ENCODE data around the gene NAT14. TPM values are rescaled to one million over a fixed set of nuclear protein-coding genes. Genes with fewer than 3 reads are reported as not detected.

NAT14 gene
- total and polyA plus RNA-seq, 2 donors (not counting 3 experiments of a cell fraction or from before 2014, with no cell fraction given), result 39.1 to 44.7 TPM

DNA sequence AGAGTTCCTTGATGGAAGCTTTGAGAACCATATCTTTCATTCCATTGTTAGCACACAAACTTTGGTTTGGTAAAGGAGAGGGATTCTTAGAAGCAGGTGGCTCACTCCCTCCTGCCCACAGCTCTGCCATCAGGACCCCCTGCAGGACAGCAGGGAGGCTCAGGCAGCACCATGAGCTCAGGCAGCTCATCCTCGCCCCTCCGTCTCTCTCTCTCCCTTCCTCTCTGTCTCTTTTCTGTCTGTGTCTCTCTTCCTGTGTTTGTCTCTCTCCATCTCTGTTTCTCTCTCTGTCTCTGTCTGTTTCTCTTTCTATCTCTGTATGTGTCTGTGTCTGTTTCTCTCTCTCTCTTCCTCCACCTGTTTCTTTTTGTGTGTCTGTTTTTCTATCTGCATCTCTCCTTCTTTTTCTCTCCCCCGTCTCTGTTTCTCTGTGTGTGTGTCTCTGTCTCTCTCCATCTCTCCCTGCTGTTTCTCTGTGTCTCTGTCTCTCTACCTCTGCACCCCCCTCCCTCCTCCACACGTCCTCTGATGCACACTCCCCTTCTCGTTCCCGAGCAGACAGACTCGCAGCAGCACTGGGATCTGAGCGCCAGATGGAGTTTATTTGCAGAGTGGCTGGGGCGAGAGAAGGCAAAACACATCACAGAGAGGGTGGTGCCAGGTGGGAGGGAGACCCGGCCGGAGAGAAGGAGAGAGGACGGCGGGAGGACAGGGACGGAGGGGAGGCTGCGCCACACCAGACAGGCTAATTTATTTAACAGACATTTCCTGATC is 43.2 kb downstream of the NAT14 start:
- no peaks in the 10 kb centered on the region for H3K9me3 ChIP-seq (replicated peaks; ENCODE audit: control insufficient read depth, insufficient read depth, low read length)
- H3K4me3 ChIP-seq (replicated peaks in 1 of 3; ENCODE audit: insufficient read depth in 1 of 3, low read depth in 1 of 3, low read length in 3 of 3), result no peak overlapping the region
- no peak overlapping the region for H3K9ac ChIP-seq (replicated peaks; ENCODE audit: extremely low read depth, insufficient read depth, low read length)
- TF ChIP-seq MAX (IDR thresholded peaks at IDR 0.05; ENCODE audit: insufficient read depth, insufficient read length), result no peak
- H3K9me1 ChIP-seq (replicated peaks; ENCODE audit: control insufficient read depth, extremely low read depth, insufficient read depth, low read length), result no peaks in the 10 kb centered on the region
- H3K4me2 ChIP-seq (ENCODE audit: insufficient read depth, low read length), result no peak overlapping the region
- dilution Hi-C loops (cut with MboI; ENCODE audit: extremely low pct_ligation_motif_present, low sequenced_read_pairs), result no loop called here
- no peaks in the 10 kb centered on the region for H3K4me1 ChIP-seq (ENCODE audit: control insufficient read depth, extremely low read depth, insufficient read depth, low read length)
- FAIRE-seq (no peak), DNase-seq (ENCODE audit: low read depth, low spot score) (no peak)
- BruUV-seq (replicated peaks), result no TSS peak
- H3K27ac ChIP-seq (ENCODE audit: insufficient read depth, low read depth, low read length), result no peak overlapping the region
- no peak overlapping the region for H2AFZ ChIP-seq (ENCODE audit: low read depth, low read length)
- no peaks in the 10 kb centered on the region for H3K27me3 ChIP-seq (ENCODE audit: control insufficient read depth in 2 of 2, insufficient read depth in 2 of 2, low read length in 2 of 2)
- H4K20me1 ChIP-seq (replicated peaks; ENCODE audit: control insufficient read depth, extremely low read depth, insufficient read depth, low read length), result no peaks in the 10 kb centered on the region
- H3K36me3 ChIP-seq (ENCODE audit: control insufficient read depth in 2 of 2, extremely low read depth in 1 of 2, insufficient read depth in 2 of 2, low read length in 2 of 2), result no peaks in the 10 kb centered on the region
- POLR2A ChIA-PET, result no interaction called here
- no peaks in the 10 kb centered on the region for H3K79me2 ChIP-seq (ENCODE audit: control insufficient read depth, insufficient read depth, low read length)
- intact Hi-C loops (cut with micrococcal nuclease), result no loop called here
- CTCF ChIA-PET, result interaction anchor here (1.3 to 1.6 kb wide), 2 partner anchors 24 to 78 kb away, joined by 3 to 4 read pairs; partner anchors contain the start of gene ZNF865

- Histone ChIP-seq H3K9me1 (replicated peaks; ENCODE audit: control insufficient read depth, extremely low read depth, insufficient read depth, low read length) (no peaks in the 10 kb centered on the region), H3K27ac (ENCODE audit: insufficient read depth, low read depth, low read length) (no peak overlapping the region), H3K9ac (replicated peaks; ENCODE audit: extremely low read depth, insufficient read depth, low read length) (no peak overlapping the region), H4K20me1 (replicated peaks; ENCODE audit: control insufficient read depth, extremely low read depth, insufficient read depth, low read length) (no peaks in the 10 kb centered on the region), H3K9me3 (replicated peaks; ENCODE audit: control insufficient read depth, insufficient read depth, low read length) (no peaks in the 10 kb centered on the region), H3K4me1 (ENCODE audit: control insufficient read depth, extremely low read depth, insufficient read depth, low read length) (no peaks in the 10 kb centered on the region), H3K79me2 (ENCODE audit: control insufficient read depth, insufficient read depth, low read length) (no peaks in the 10 kb centered on the region), H3K27me3 (ENCODE audit: control insufficient read depth in 2 of 2, insufficient read depth in 2 of 2, low read length in 2 of 2) (no peaks in the 10 kb centered on the region), H3K4me2 (ENCODE audit: insufficient read depth, low read length) (no peak overlapping the region), H3K36me3 (ENCODE audit: control insufficient read depth in 2 of 2, extremely low read depth in 1 of 2, insufficient read depth in 2 of 2, low read length in 2 of 2) (no peaks in the 10 kb centered on the region), H2AFZ (ENCODE audit: low read depth, low read length) (no peak overlapping the region), H3K4me3 (replicated peaks in 1 of 3; ENCODE audit: insufficient read depth in 1 of 3, low read depth in 1 of 3, low read length in 3 of 3) (no peak overlapping the region)
- ChIA-PET POLR2A (no interaction called here), CTCF (no interaction called here)
- intact Hi-C loops (cut with micrococcal nuclease), result no loop called here
- FAIRE-seq, result no peak
- no peak for DNase-seq (ENCODE audit: low read depth, low spot score)
- no TSS peak for BruUV-seq (replicated peaks)
- TF ChIP-seq JUN (IDR thresholded peaks at IDR 0.05; ENCODE audit: borderline replicate concordance, insufficient read depth, insufficient read length, low read depth) (no peak), MAX (IDR thresholded peaks at IDR 0.05; ENCODE audit: insufficient read depth, insufficient read length) (no peak), FOS (IDR thresholded peaks at IDR 0.05; ENCODE audit: borderline replicate concordance, insufficient read depth, low read length) (no peak), POLR2A (IDR thresholded peaks at IDR 0.05; ENCODE audit: low read depth, low read length) (no peak), GATA2 (IDR thresholded peaks at IDR 0.05; ENCODE audit: insufficient read depth, insufficient read length, low read depth, low read length) (no peak)
- dilution Hi-C loops (cut with MboI; ENCODE audit: extremely low pct_ligation_motif_present, low sequenced_read_pairs), result no loop called here
These were observed 44.7 kb downstream of the NAT14 start for GRCh38 chr19:55529636-55530234.
